ENCODE data around the gene RPS19.

DNA sequence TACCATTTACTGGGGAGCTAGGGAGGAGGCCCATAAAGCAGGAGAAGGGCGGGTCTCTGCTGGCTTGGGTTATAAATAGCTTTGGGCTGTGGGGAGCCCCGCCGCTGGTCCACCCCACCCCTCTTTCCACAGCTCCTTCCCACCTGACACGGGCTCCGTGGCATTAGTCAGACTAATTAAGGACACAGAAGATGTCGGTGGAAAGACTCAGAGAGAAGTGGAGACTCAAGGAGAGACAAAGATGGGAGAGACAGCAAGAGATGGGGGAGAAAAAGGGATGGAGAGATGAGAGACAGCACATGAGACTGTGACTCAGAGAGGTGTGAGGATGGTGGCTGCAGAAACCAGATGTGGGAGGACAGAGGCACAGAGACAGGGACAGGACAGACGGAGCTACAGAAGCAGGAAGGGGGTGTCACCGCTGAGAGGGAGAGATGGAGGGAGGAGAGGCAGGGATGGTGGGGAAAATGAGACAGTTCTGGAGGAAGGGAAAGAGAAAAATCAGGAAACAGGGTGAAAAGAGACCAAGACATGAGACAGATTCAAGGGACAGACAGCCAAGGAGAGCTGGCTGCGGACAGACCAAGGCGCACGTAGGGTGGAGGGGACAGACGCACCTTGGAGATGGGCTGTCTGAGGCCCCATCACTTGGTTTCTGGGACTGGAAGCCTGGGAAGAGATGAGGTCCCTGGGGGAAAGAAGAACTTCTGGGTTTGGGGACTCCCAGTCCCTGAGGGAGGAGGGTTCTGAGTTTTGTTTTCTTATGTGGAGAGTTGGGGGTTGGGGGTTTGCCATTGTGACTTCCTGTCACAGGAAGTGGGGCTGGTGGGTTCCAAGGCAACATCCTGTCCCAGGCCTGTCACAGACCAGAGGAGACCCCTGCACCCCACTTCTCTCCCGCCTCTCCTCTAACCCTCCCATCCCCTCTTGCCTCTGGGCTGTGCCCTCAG is 27.0 kb downstream of the RPS19 start:
- TF ChIP-seq POLR2A (IDR thresholded peaks at IDR 0.05) (no peak), CTCF (IDR thresholded peaks at IDR 0.05) (no peak)
